ENCODE measurements around the gene LARGE1.

DNA sequence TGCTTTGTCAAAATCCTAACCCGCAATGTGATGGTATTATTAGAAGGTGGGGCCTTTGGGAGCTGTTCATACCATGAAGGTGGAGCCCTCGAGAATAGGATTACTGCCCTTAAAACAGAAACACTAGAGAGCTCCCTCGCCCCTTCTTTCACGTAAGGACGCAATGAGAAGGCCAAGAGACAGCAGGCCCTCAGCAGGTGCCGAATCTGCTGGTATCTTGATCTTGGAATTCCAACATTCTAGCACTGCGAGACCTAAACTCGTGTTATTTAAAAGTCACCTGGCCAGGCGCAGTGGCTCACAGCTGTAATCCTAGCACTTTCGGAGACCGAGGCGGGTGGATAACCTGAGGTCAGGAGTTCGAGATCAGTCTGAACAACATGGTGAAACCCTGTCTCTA is 33.1 kb downstream of the LARGE1 start:
- TF ChIP-seq POLR2A (IDR thresholded peaks at IDR 0.05; ENCODE audit: control extremely low read depth in 1 of 2, low read depth in 2 of 2, low read length in 2 of 2) (no peak), CTCF (IDR thresholded peaks at IDR 0.05; ENCODE audit: control extremely low read depth in 1 of 3, insufficient read depth in 1 of 3, low read depth in 1 of 3, low read length in 3 of 3) (no peak), RNF2 (IDR thresholded peaks at IDR 0.05; ENCODE audit: borderline replicate concordance, low read depth, low read length, missing control alignments, poor library complexity, severe bottlenecking) (no peak), TAF1 (IDR thresholded peaks at IDR 0.05; ENCODE audit: low read depth, low read length) (no peak), SRF (IDR thresholded peaks at IDR 0.05; ENCODE audit: low read depth, low read length) (no peak), POLR2AphosphoS5 (IDR thresholded peaks at IDR 0.05; ENCODE audit: low read depth, low read length) (no peak), TBP (IDR thresholded peaks at IDR 0.05; ENCODE audit: low read depth, low read length) (no peak), CHD1 (IDR thresholded peaks at IDR 0.05; ENCODE audit: low read depth, low read length) (no peak), EP300 (IDR thresholded peaks at IDR 0.05; ENCODE audit: borderline replicate concordance in 1 of 2, low read depth in 2 of 2, low read length in 2 of 2) (no peak), ZNF274 (IDR thresholded peaks at IDR 0.05; ENCODE audit: borderline replicate concordance, extremely low read depth, low read length) (no peak), RFX5 (IDR thresholded peaks at IDR 0.05; ENCODE audit: borderline replicate concordance, low read depth, low read length) (no peak), KDM5A (IDR thresholded peaks at IDR 0.05; ENCODE audit: low read length) (no peak)
